Measurements from ENCODE around the gene ADARB1.

GRCh38 chr21:45142469-45143308 is 68.3 kb downstream of the ADARB1 start:
- no peak for TF ChIP-seq TCF4 (CRISPR knock-in tag; IDR thresholded peaks at IDR 0.05; ENCODE audit: borderline replicate concordance)
- no peak for TF ChIP-seq ZNF8 (CRISPR knock-in tag; IDR thresholded peaks at IDR 0.05)
- TF ChIP-seq RARB (CRISPR knock-in tag; IDR thresholded peaks at IDR 0.05), result no peak
- TF ChIP-seq OSR1 (CRISPR knock-in tag; IDR thresholded peaks at IDR 0.05), result no peak
- TF ChIP-seq ARNTL (CRISPR knock-in tag; IDR thresholded peaks at IDR 0.05; ENCODE audit: borderline replicate concordance, low read depth), result no peak
- TF ChIP-seq SNAI2 (CRISPR knock-in tag; IDR thresholded peaks at IDR 0.05), result no peak
- TF ChIP-seq CSDC2 (CRISPR knock-in tag; IDR thresholded peaks at IDR 0.05), result no peak
- TF ChIP-seq CREB5 (CRISPR knock-in tag; IDR thresholded peaks at IDR 0.05; ENCODE audit: low read depth), result no peak
- TF ChIP-seq PATZ1 (CRISPR knock-in tag; IDR thresholded peaks at IDR 0.05; ENCODE audit: borderline replicate concordance), result no peak
- TF ChIP-seq ZNF70 (CRISPR knock-in tag; IDR thresholded peaks at IDR 0.05), result no peak
- TF ChIP-seq PPARA (CRISPR knock-in tag; IDR thresholded peaks at IDR 0.05; ENCODE audit: borderline replicate concordance), result no peak
- TF ChIP-seq ZFP30 (CRISPR knock-in tag; IDR thresholded peaks at IDR 0.05), result no peak
- TF ChIP-seq CSRNP3 (CRISPR knock-in tag; IDR thresholded peaks at IDR 0.05), result no peak
